Measurements from ENCODE around the gene CLEC11A.

DNA sequence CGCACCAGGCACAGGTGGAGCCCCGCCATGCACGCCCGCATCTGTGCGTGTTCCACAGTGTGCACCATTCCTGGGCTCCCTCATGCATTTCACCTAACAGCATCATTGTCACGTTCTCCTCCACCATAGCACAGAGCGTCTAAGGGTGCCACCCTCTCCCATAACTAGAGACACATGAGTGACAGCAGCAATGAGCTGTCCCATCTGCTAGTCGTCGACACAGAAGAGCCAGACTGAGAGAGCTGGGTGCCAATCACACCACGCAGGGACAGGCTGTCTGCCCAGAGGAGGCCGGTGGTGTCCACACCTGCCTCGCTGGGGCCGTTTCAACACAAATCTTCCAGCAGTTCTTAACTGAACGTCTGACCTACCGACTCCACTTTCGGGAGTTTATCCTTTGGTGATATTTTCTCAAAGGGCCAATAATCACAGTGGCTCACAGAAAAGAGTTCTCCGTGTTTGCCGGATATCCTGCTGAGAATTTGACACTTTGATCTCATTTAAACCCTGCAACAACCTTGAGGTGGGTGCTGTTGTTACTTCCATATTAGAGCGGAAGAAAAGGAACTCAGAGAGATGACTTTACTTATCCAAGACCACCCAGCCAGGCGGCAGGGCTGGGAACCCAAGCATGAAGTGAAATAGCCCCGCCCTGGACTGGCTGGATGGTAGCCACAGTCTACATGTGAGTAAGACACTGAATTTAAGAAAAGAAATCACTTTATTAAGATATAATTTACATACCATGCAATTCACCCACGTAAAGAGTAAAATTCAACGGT is 16.2 kb downstream of the CLEC11A start:
- no peak for TF ChIP-seq GATA2 (IDR thresholded peaks at IDR 0.05; ENCODE audit: low read depth, low read length)
- TF ChIP-seq GATA3 (IDR thresholded peaks at IDR 0.05; ENCODE audit: low read depth, low read length): no peak

Data from SH-SY5Y (cell line).